OCI-LY1 (cell line): ENCODE results near the gene PAN2.

ENCODE experiments used
- H2AFZ ChIP-seq: fragments of 200-600 bp; sonication (generic), shearing (Covaris generic); 2 replicates; pipeline ENCODE4 v1.6.0; 2014; ENCODE audit warnings: antibody characterized with exemption, mild to moderate bottlenecking, low read length
- H3F3A ChIP-seq: fragments of 200-600 bp; sonication (generic), shearing (Covaris generic); 2 replicates; pipeline ENCODE4 v1.6.0; 2014; ENCODE audit warnings: mild to moderate bottlenecking, antibody characterized with exemption, low read length, moderate library complexity; ENCODE audit not compliant: insufficient read depth
- H3K27ac ChIP-seq: fragments of 200-600 bp; sonication (generic); 2 replicates; pipeline ENCODE4 v1.5.1; 2014; ENCODE audit warnings: low read length, mixed run types, mild to moderate bottlenecking, low read depth; ENCODE audit not compliant: poor library complexity, severe bottlenecking
- H3K27me3 ChIP-seq: fragments of 200-600 bp; sonication (generic); 2 replicates; pipeline ENCODE4 v1.6.0; 2014; ENCODE audit warnings: antibody characterized with exemption, mild to moderate bottlenecking, low read length, moderate library complexity; ENCODE audit not compliant: insufficient read depth
- H3K36me3 ChIP-seq: fragments of 200-600 bp; sonication (generic); 2 replicates; pipeline ENCODE4 v1.6.1; 2014; ENCODE audit warnings: mild to moderate bottlenecking, antibody characterized with exemption, low read length, moderate library complexity, mixed read lengths; ENCODE audit not compliant: insufficient read depth
- H3K4me1 ChIP-seq: fragments of 200-600 bp; sonication (generic); 2 replicates; pipeline ENCODE4 v1.5.1; 2014; ENCODE audit warnings: mild to moderate bottlenecking, low read length, moderate library complexity; ENCODE audit not compliant: insufficient read depth, severe bottlenecking
- H3K4me2 ChIP-seq: fragments of 200-600 bp; sonication (generic), shearing (Covaris generic); 2 replicates; pipeline ENCODE4 v1.6.1; 2014; ENCODE audit warnings: low read length
- H3K4me3 ChIP-seq: fragments of 200-600 bp; sonication (generic); 2 replicates; pipeline ENCODE4 v1.5.1; 2014; ENCODE audit warnings: low read length, low read depth, mild to moderate bottlenecking, mixed read lengths; ENCODE audit not compliant: poor library complexity, severe bottlenecking
- H3K79me2 ChIP-seq: fragments of 200-600 bp; shearing (Covaris generic); 2 replicates; pipeline ENCODE4 v1.6.1; 2016; ENCODE audit warnings: mixed run types, low read length, mixed read lengths; ENCODE audit not compliant: insufficient read depth
- H3K9ac ChIP-seq: fragments of 200-600 bp; sonication (generic), shearing (Covaris generic); 2 replicates; pipeline ENCODE4 v1.6.1; 2014; ENCODE audit warnings: mild to moderate bottlenecking, low read length, mixed read lengths
- H3K9me2 ChIP-seq: fragments of 200-600 bp; sonication (generic), shearing (Covaris generic); 2 replicates; pipeline ENCODE4 v1.6.1; 2014; ENCODE audit warnings: low read depth, mild to moderate bottlenecking, low read length, mixed read lengths
- H3K9me3 ChIP-seq: fragments of 200-600 bp; shearing (Covaris generic); 2 replicates; pipeline ENCODE4 v1.6.1; 2014; ENCODE audit warnings: low read length, mixed read lengths
- H4K20me1 ChIP-seq: fragments of 200-600 bp; sonication (generic), shearing (Covaris generic); 2 replicates; pipeline ENCODE4 v1.6.0; 2016; ENCODE audit warnings: mild to moderate bottlenecking, low read length; ENCODE audit not compliant: insufficient read depth
- CTCF ChIP-seq: fragments of 200-600 bp; sonication (generic), shearing (Covaris generic); IDR thresholded peaks from 2 replicates; pipeline ENCODE4 v1.5.1; 2017; ENCODE audit warnings: mild to moderate bottlenecking, antibody characterized with exemption, low read length, moderate library complexity, mixed read lengths
- EZH2 ChIP-seq: fragments of 200-600 bp; sonication (generic), shearing (Covaris generic); IDR thresholded peaks from 2 replicates; pipeline ENCODE4 v1.8.0; 2017; ENCODE audit warnings: borderline replicate concordance, mixed run types, mild to moderate bottlenecking, antibody characterized with exemption, low read length, moderate library complexity, mixed read lengths

Gene PAN2

GRCh38 chr12:56334490-56334793 is 642 bp upstream of the PAN2 start:
- peaks cover 45% of the 10 kb centered on the region for H3K4me1 ChIP-seq
- H3K4me2 ChIP-seq = peak overlapping the region; percentile 98
- no peaks in the 10 kb centered on the region for H4K20me1 ChIP-seq
- H3K27ac ChIP-seq = peak overlapping the region; percentile 87
- peak overlapping the region; percentile 85 for H3K4me3 ChIP-seq
- H3K9me3 ChIP-seq = no peaks in the 10 kb centered on the region
- H3K27me3 ChIP-seq = no peaks in the 10 kb centered on the region
- H3K36me3 ChIP-seq = no peaks in the 10 kb centered on the region
- no peaks in the 10 kb centered on the region for H3F3A ChIP-seq
- H3K79me2 ChIP-seq = no peaks in the 10 kb centered on the region
- TF ChIP-seq EZH2 = no peak
- TF ChIP-seq CTCF = no peak
- no peak overlapping the region for H2AFZ ChIP-seq
- H3K9ac ChIP-seq = peak overlapping the region; percentile 93
- no peaks in the 10 kb centered on the region for H3K9me2 ChIP-seq

GRCh38 chr12:56333197-56333678 is 562 bp downstream of the PAN2 start:
- H3K27ac ChIP-seq = peak overlapping the region; percentile 87
- no peaks in the 10 kb centered on the region for H3K79me2 ChIP-seq
- no peaks in the 10 kb centered on the region for H3K27me3 ChIP-seq
- no peaks in the 10 kb centered on the region for H3K9me2 ChIP-seq
- no peaks in the 10 kb centered on the region for H3K36me3 ChIP-seq
- peak overlapping the region; percentile 98 for H3K4me2 ChIP-seq
- no peaks in the 10 kb centered on the region for H4K20me1 ChIP-seq
- H3K9ac ChIP-seq = peak overlapping the region; percentile 93
- TF ChIP-seq EZH2 = no peak
- no peak for TF ChIP-seq CTCF
- H3K9me3 ChIP-seq = no peaks in the 10 kb centered on the region
- H3K4me3 ChIP-seq = peak overlapping the region; percentile 85
- H3F3A ChIP-seq = no peaks in the 10 kb centered on the region
- peaks cover 33% of the 10 kb centered on the region for H3K4me1 ChIP-seq
- H2AFZ ChIP-seq = no peak overlapping the region

GRCh38 chr12:56332512-56333196 is 1.1 kb downstream of the PAN2 start:
- H4K20me1 ChIP-seq = no peaks in the 10 kb centered on the region

More at GRCh38 chr12:56332512-56333196, 1.1 kb downstream of the PAN2 start:
- TF ChIP-seq CTCF = no peak
- Histone ChIP-seq H3K9ac (peak overlapping the region; percentile 93), H3K79me2 (no peaks in the 10 kb centered on the region), H3K4me2 (peak overlapping the region; percentile 98), H3K4me3 (peak overlapping the region; percentile 85), H3F3A (no peaks in the 10 kb centered on the region), H3K9me3 (no peaks in the 10 kb centered on the region), H3K9me2 (no peaks in the 10 kb centered on the region), H3K4me1 (peaks cover 29% of the 10 kb centered on the region), H3K27ac (peak overlapping the region; percentile 87), H3K27me3 (no peaks in the 10 kb centered on the region), H2AFZ (no peak overlapping the region), H3K36me3 (no peaks in the 10 kb centered on the region)
